Right cardiac atrium (tissue), 5 donors: ENCODE results near the gene SIM1. TPM values are rescaled to one million over a fixed set of nuclear protein-coding genes. Genes with fewer than 3 reads are reported as not detected.

Experiments
- ATAC-seq, 2 donors: fragments of 200-7000 bp; cut with Tn5 transposase; one replicate each; pipeline versions ENCODE4 v1.8.0 to v1.9.1; 2020; ENCODE audit warnings: moderate library complexity in 2 of 2, mild to moderate bottlenecking in 1 of 2
- DNase-seq, 3 donors: peaks; one replicate each; pipeline ENCODE4 v3.0.0-alpha.2; 2020
- H3K27ac ChIP-seq: one replicate; pipeline ENCODE4 v1.5.1; 2013; ENCODE audit warnings: mild to moderate bottlenecking, low read length, control low read depth, moderate library complexity
- H3K27me3 ChIP-seq: one replicate; pipeline ENCODE4 v1.6.1; 2013; ENCODE audit not compliant: control insufficient read depth, insufficient read depth
- H3K4me1 ChIP-seq: one replicate; pipeline ENCODE4 v1.6.1; 2013; ENCODE audit warnings: low read length; ENCODE audit not compliant: control insufficient read depth, insufficient read depth
- H3K4me3 ChIP-seq: one replicate; pipeline ENCODE4 v1.5.1; 2013; ENCODE audit warnings: low read length, control low read depth
- H3K9me3 ChIP-seq: one replicate; pipeline ENCODE4 v1.6.1; 2013; ENCODE audit warnings: low read length; ENCODE audit not compliant: control insufficient read depth
- WGBS: extraction: QIAGEN DNeasy Blood & Tissue Kit; methylation state at CpG from one replicate; pipeline ENCODE4 v1.1.7; 2013; 5-methylcytosine and 5-hydroxymethylcytosine counted together
- intact Hi-C, 4 donors: fragments of 100-400 bp; cut with DNase I; formaldehyde crosslinking; loops; one replicate each; pipeline versions ENCODE4 v1.11.0 to v1.14.0; 2022 to 2023
- polyA plus RNA-seq: library from polyadenylated mRNA; stranded (reverse); fragments of 200-250 nt; gene quantifications from one replicate; pipeline ENCODE4 v1.2.3, GENCODE V29; 2013
- total RNA-seq, 4 donors: library from RNA; stranded (reverse); fragmentation: NEBNext Ultra II Directional; extraction: Animal tissue kit (Norgen Biotek cat#: 25700); gene quantifications; one replicate each; pipeline ENCODE4 v1.2.1, GENCODE V29; 2021
- donor health status: healthy with polysubstance abuse.
- donor health status: DM: no; HTN: yes; CAD: no.
- donor health status: DM: no; HTN: no; CAD: no.
- donor health status: DM: no; HTN: yes; CAD: no; lungs with severe emphysema.
- donor health status: DM: yes; HTN: yes; CAD: no.

Gene SIM1
- total and polyA plus RNA-seq, 5 donors = not detected

- peaks cover 6% of the 10 kb centered on the region for H3K27me3 ChIP-seq
- 70% methylated on average over 1 of the region's 1 CpG for WGBS
- ATAC-seq (no peak), DNase-seq (no peak)
- no peaks in the 10 kb centered on the region for H3K9me3 ChIP-seq
- no peak overlapping the region for H3K27ac ChIP-seq
- H3K4me3 ChIP-seq = no peak overlapping the region
- H3K4me1 ChIP-seq = no peaks in the 10 kb centered on the region
- intact Hi-C loops = no loop called here
Observed at GRCh38 chr6:100440935-100441334, 23.8 kb downstream of the SIM1 start.

GRCh38 chr6:100435299-100435698, 29.4 kb downstream of the SIM1 start:
- intact Hi-C loops = no loop called here
- ATAC-seq (no peak), DNase-seq (no peak)
- Histone ChIP-seq H3K9me3 (no peaks in the 10 kb centered on the region), H3K27me3 (peaks cover 6% of the 10 kb centered on the region), H3K4me3 (no peak overlapping the region), H3K27ac (no peak overlapping the region), H3K4me1 (no peaks in the 10 kb centered on the region)
- WGBS = 76% methylated on average over 3 of the region's 3 CpGs

GRCh38 chr6:100433726-100434435, 30.8 kb downstream of the SIM1 start:
- 61% methylated on average over 5 of the region's 5 CpGs for WGBS
- H3K4me3 ChIP-seq = no peak overlapping the region
- H3K4me1 ChIP-seq = no peaks in the 10 kb centered on the region
- no peak overlapping the region for H3K27ac ChIP-seq
- H3K9me3 ChIP-seq = no peaks in the 10 kb centered on the region
- H3K27me3 ChIP-seq = peaks cover 3% of the 10 kb centered on the region
- intact Hi-C loops = no loop called here
- DNase-seq (no peak), ATAC-seq (no peak)

- H3K4me1 ChIP-seq = no peaks in the 10 kb centered on the region
- no peak overlapping the region for H3K27ac ChIP-seq
- H3K27me3 ChIP-seq = no peaks in the 10 kb centered on the region
- DNase-seq = no peak
- intact Hi-C loops = no loop called here
- ATAC-seq = no peak
- no peak overlapping the region for H3K4me3 ChIP-seq
- no peaks in the 10 kb centered on the region for H3K9me3 ChIP-seq
- 27% methylated on average over 3 of the region's 3 CpGs for WGBS
Observed at GRCh38 chr6:100432136-100432535, 32.6 kb downstream of the SIM1 start.

- no peaks in the 10 kb centered on the region for H3K27me3 ChIP-seq
Observed at GRCh38 chr6:100430962-100431361, 33.8 kb downstream of the SIM1 start.

DNA sequence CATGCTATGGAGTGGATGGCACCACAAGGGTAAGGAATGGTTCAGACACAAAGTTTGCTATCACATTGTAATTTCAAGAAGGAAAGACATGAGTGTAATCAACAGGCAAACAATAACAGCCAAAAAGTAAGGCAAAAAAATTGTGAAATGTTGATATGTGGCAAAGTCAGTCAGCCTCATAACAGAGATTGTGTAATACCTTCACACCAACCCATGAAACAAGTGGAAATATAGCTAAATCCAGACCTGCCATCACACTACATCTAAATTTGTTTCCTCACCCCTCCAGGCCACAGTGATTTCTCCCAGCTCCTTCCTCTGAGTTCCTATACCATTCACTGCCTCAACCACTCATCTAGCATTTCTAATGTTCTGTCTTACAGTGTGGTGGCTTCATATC, 37.3 kb downstream of the SIM1 start:
- intact Hi-C loops = no loop called here
- no peak overlapping the region for H3K27ac ChIP-seq
- ATAC-seq (no peak), DNase-seq (no peak)
- H3K9me3 ChIP-seq = no peaks in the 10 kb centered on the region
- no peak overlapping the region for H3K4me3 ChIP-seq
- peaks cover 2% of the 10 kb centered on the region for H3K27me3 ChIP-seq
- no peaks in the 10 kb centered on the region for H3K4me1 ChIP-seq

More at GRCh38 chr6:100430962-100431361, 33.8 kb downstream of the SIM1 start:
- intact Hi-C loops = no loop called here
- Histone ChIP-seq H3K4me3 (no peak overlapping the region), H3K9me3 (no peaks in the 10 kb centered on the region), H3K4me1 (no peaks in the 10 kb centered on the region), H3K27ac (no peak overlapping the region)
- ATAC-seq (no peak), DNase-seq (no peak)
- WGBS = 56% methylated on average over 3 of the region's 3 CpGs

GRCh38 chr6:100426744-100427338, 37.9 kb downstream of the SIM1 start:
- DNase-seq (no peak), ATAC-seq (no peak)
- H3K9me3 ChIP-seq = no peaks in the 10 kb centered on the region
- intact Hi-C loops = no loop called here
- 79% methylated on average over 10 of the region's 10 CpGs for WGBS
- H3K27ac ChIP-seq = no peak overlapping the region
- H3K4me3 ChIP-seq = no peak overlapping the region
- H3K27me3 ChIP-seq = peaks cover 2% of the 10 kb centered on the region
- no peaks in the 10 kb centered on the region for H3K4me1 ChIP-seq

DNA sequence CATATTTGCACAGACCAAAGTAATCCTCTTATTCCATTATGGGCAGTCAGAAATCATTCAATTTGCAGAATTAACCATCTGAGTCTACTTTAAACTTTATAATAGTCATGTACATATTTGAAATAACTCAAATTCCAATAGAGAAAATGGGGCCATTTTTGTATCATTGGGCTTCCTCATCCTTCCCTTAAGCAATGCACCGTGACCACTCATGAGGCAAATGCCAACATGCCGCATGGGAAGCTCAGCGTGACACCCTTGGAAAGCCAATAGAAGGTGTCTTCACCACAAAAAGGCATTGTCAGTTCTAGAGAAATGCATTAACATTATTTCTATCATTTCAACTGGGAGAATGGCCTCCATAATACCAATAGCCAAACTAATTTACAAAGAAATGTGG, 38.5 kb downstream of the SIM1 start:
- Histone ChIP-seq H3K4me3 (no peak overlapping the region), H3K9me3 (no peaks in the 10 kb centered on the region), H3K27ac (no peak overlapping the region), H3K27me3 (peaks cover 2% of the 10 kb centered on the region), H3K4me1 (no peaks in the 10 kb centered on the region)
- WGBS = 89% methylated on average over 3 of the region's 3 CpGs
- ATAC-seq (no peak), DNase-seq (no peak)
- intact Hi-C loops = no loop called here

DNA sequence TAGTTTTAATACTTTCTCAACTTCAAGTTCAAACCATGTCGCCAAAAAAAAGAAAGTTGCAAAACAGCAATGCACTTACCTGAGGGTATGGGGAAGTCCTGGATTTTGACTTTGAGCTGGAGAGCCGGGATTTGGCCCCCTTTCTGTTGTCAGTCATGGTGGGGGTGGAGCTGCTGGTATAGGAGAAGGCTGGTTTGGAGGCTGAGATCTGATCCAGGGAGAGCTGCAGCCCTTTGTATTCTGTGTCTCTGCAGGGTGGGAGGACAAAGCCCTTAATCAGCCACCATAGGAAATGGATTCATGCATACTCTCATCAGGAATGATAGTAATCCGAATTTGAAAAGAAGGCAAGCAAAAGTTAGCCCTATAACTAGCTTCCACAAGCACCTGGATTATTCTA, 44.0 kb downstream of the SIM1 start:
- no peak overlapping the region for H3K4me3 ChIP-seq
- WGBS = 48% methylated on average over 3 of the region's 3 CpGs
- H3K4me1 ChIP-seq = no peaks in the 10 kb centered on the region
- DNase-seq (no peak), ATAC-seq (no peak)
- intact Hi-C loops = no loop called here
- H3K27me3 ChIP-seq = peaks cover 2% of the 10 kb centered on the region
- no peaks in the 10 kb centered on the region for H3K9me3 ChIP-seq
- no peak overlapping the region for H3K27ac ChIP-seq

GRCh38 chr6:100417036-100417435, 47.7 kb downstream of the SIM1 start:
- DNase-seq (no peak), ATAC-seq (no peak)
- Histone ChIP-seq H3K9me3 (no peaks in the 10 kb centered on the region), H3K27me3 (no peaks in the 10 kb centered on the region), H3K4me3 (no peak overlapping the region), H3K4me1 (no peaks in the 10 kb centered on the region), H3K27ac (no peak overlapping the region)
- intact Hi-C loops = no loop called here
- 85% methylated on average over 3 of the region's 3 CpGs for WGBS

DNA sequence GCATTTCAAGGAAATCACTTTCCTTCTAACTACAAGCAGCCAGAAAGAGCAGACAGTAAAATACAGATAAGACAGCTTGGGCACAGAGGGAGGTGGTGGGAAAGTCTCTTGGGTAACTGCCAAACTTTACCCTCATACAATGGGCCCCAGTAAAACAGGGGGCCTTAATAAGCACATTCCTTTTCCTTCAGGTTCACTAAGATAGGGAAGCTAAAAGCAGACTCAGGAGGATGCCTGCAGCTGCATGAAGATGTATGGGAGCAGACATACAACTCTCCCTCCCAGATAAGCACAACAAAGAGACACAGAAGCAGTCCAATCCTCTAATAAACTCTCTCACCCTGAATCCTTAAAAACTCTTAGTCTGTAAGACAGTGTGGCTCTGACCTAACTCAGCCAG, 49.0 kb downstream of the SIM1 start:
- no peak overlapping the region for H3K4me3 ChIP-seq
- no peaks in the 10 kb centered on the region for H3K9me3 ChIP-seq
- DNase-seq (no peak), ATAC-seq (no peak)
- no peak overlapping the region for H3K27ac ChIP-seq
- intact Hi-C loops = no loop called here
- H3K27me3 ChIP-seq = no peaks in the 10 kb centered on the region
- no peaks in the 10 kb centered on the region for H3K4me1 ChIP-seq

DNA sequence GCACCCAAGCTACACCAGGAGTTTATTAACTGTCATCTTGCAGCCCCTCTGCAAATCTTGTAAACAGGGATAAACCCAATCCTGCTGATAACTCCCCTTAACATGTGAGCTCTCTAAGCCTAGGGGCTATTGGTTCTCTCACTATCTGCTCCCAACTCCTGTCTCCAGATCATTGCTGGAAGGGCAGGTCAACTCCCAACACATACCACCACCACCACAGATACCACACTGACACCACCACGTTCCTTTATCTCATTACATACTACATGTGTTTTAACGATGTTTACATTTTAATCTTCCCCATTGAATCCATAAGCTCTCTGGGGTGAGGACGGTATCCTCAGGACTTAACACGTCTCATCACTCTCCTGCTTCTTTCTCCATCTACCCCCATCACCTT, 51.8 kb downstream of the SIM1 start:
- intact Hi-C loops = no loop called here
- WGBS = 60% methylated on average over 4 of the region's 4 CpGs

More for the DNA sequence above, 51.8 kb downstream of the SIM1 start:
- H3K27ac ChIP-seq = no peak overlapping the region
- DNase-seq (no peak), ATAC-seq (no peak)
- no peak overlapping the region for H3K4me3 ChIP-seq
- no peaks in the 10 kb centered on the region for H3K27me3 ChIP-seq
- no peaks in the 10 kb centered on the region for H3K9me3 ChIP-seq
- no peaks in the 10 kb centered on the region for H3K4me1 ChIP-seq
